ENCODE data around the gene CD28.

DNA sequence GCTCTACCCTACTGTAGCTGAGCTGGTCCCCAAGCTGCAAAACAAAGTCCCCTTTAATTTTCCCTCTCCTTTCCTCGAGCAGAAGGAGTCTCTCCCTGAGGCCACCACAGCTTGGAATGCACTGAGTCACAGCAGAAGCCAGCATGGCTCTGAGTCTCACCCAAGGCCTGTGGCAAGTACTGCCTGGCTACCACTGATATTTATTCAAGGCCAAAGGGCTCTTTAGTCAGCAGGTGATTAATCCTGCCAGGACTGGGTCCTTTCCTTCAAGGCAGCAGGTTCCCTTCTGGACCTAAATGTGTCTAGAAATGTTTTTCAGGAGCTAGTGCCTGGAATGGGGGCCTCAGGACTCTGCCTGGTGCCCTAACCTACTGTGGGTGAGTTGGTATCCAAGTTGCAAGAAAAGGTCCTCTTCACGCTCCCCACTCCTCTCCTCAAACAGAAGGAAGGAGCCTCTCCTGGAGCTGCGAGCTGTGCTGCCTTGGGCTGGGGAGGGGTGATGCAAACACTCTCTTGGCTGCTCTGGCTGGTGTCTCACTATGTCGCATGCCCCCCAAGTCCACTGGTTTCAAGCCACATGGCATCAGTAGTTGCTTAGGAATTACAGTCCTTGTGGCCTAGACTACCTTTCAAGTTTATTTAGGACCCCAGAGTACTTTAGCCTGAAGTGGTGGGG lies 53.4 kb downstream of the CD28 start:
- TF ChIP-seq, protein P1, sequence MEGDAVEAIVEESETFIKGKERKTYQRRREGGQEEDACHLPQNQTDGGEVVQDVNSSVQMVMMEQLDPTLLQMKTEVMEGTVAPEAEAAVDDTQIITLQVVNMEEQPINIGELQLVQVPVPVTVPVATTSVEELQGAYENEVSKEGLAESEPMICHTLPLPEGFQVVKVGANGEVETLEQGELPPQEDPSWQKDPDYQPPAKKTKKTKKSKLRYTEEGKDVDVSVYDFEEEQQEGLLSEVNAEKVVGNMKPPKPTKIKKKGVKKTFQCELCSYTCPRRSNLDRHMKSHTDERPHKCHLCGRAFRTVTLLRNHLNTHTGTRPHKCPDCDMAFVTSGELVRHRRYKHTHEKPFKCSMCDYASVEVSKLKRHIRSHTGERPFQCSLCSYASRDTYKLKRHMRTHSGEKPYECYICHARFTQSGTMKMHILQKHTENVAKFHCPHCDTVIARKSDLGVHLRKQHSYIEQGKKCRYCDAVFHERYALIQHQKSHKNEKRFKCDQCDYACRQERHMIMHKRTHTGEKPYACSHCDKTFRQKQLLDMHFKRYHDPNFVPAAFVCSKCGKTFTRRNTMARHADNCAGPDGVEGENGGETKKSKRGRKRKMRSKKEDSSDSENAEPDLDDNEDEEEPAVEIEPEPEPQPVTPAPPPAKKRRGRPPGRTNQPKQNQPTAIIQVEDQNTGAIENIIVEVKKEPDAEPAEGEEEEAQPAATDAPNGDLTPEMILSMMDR (IDR thresholded peaks at IDR 0.05; ENCODE audit: extremely low read depth in 1 of 2, insufficient read depth in 1 of 2, low read depth in 1 of 2, low read length in 2 of 2) = no peak
- no peak for TF ChIP-seq POLR2A (IDR thresholded peaks at IDR 0.05; ENCODE audit: low read depth, low read length)
